Tibial nerve (tissue), 4 donors: ENCODE results near the gene SELENOW.

Experiments
- CTCF ChIP-seq, 5 experiments: fragments of 200-600 bp in 3 of 5; fragments of 450-650 bp in 2 of 5; sonication (generic) in 3 of 5; IDR thresholded peaks; one replicate each; pipeline ENCODE4 v1.5.1; 2016 to 2019; ENCODE audit warnings: antibody characterized with exemption in 5 of 5, mild to moderate bottlenecking in 3 of 5, moderate library complexity in 2 of 5
- EP300 ChIP-seq, 2 donors: sonication (generic); formaldehyde crosslinking; IDR thresholded peaks; one replicate each; pipeline ENCODE4 v1.6.1; 2017; ENCODE audit warnings: antibody characterized with exemption in 2 of 2, mild to moderate bottlenecking in 1 of 2
- POLR2A ChIP-seq, 2 donors: fragments of 450-650 bp; IDR thresholded peaks; one replicate each; pipeline ENCODE4 v1.6.1; 2017; ENCODE audit warnings: antibody characterized with exemption in 2 of 2, mild to moderate bottlenecking in 2 of 2, moderate library complexity in 2 of 2

- no peak for TF ChIP-seq CTCF (IDR thresholded peaks at IDR 0.05)
- no peak for TF ChIP-seq POLR2A (IDR thresholded peaks at IDR 0.05)
- no peak for TF ChIP-seq EP300 (IDR thresholded peaks at IDR 0.05)
Measured at GRCh38 chr19:47755065-47755761, 23.3 kb upstream of the SELENOW start.
